SK-N-MC (cell line): Measurements from ENCODE around the gene ZKSCAN4.
A peak's percentile ranks its signal among the peaks of the same experiment; 100 is the strongest.

ENCODE experiments used
- DNase-seq: peaks from one replicate; pipeline ENCODE4 v3.0.0-alpha.2; 2011; ENCODE audit warnings: low read depth, low spot score
- H3K27ac ChIP-seq: fragments of 200-600 bp; sonication (generic); 2 replicates; pipeline ENCODE4 v1.5.1; 2016; ENCODE audit warnings: mixed run types
- H3K36me3 ChIP-seq: fragments of 200-600 bp; sonication (generic); 2 replicates; pipeline ENCODE4 v1.6.1; 2017; ENCODE audit warnings: antibody characterized with exemption, low read length, mixed read lengths; ENCODE audit not compliant: insufficient read depth
- H3K4me3 ChIP-seq: fragments of 200-600 bp; sonication (generic); 2 replicates; pipeline ENCODE4 v1.5.1; 2016
- H3K9ac ChIP-seq: fragments of 200-600 bp; sonication (generic); 2 replicates; pipeline ENCODE4 v1.8.0; 2017; ENCODE audit warnings: mixed run types, mixed read lengths; ENCODE audit not compliant: insufficient read length
- H3K9me3 ChIP-seq: fragments of 200-600 bp; sonication (generic); 2 replicates; pipeline ENCODE4 v1.6.1; 2017; ENCODE audit warnings: low read depth, mild to moderate bottlenecking, antibody characterized with exemption, low read length, moderate library complexity, mixed read lengths
- EZH2 ChIP-seq: fragments of 200-600 bp; sonication (generic); IDR thresholded peaks from one replicate; pipeline ENCODE4 v1.6.1; 2017; ENCODE audit warnings: antibody characterized with exemption
- FOXP2 ChIP-seq: optimal IDR thresholded peaks from 2 replicates; pipeline ENCODE3; 2011; ENCODE audit warnings: mild to moderate bottlenecking, moderate library complexity; ENCODE audit not compliant: insufficient read depth; ENCODE audit errors: extremely low read length, control extremely low read depth
- POLR2AphosphoS5 ChIP-seq: IDR thresholded peaks from 2 replicates; pipeline ENCODE4 v1.6.1; 2012; ENCODE audit warnings: mild to moderate bottlenecking, low read depth, low read length, borderline replicate concordance

The ZKSCAN4 gene

DNA sequence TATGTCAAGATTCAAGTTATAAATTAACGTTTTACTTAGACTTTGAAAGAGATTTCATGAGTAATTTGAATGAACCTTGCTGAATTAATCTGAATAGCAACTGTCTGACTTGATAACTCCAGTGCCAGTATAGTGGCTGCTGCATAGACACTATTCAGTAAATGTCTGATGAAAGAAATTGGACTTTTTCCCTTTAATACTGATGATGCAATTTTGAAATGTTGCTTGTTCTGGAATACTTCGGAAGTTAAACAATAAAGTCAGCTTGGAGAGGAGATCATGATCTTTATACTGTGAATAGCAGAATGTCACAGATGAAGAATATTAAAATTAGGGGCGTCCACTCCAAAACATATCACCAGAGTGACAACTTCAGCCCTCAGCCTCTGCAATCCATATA, 25.7 kb upstream of the ZKSCAN4 start:
- TF ChIP-seq POLR2AphosphoS5: no peak
- TF ChIP-seq FOXP2: no peak
- TF ChIP-seq EZH2: no peak
- no peak overlapping the region for H3K9ac ChIP-seq
- H3K36me3 ChIP-seq: peaks cover 41% of the 10 kb centered on the region
- H3K9me3 ChIP-seq: no peaks in the 10 kb centered on the region
- no peak overlapping the region for H3K4me3 ChIP-seq
- DNase-seq: no peak
- H3K27ac ChIP-seq: no peak overlapping the region

DNA sequence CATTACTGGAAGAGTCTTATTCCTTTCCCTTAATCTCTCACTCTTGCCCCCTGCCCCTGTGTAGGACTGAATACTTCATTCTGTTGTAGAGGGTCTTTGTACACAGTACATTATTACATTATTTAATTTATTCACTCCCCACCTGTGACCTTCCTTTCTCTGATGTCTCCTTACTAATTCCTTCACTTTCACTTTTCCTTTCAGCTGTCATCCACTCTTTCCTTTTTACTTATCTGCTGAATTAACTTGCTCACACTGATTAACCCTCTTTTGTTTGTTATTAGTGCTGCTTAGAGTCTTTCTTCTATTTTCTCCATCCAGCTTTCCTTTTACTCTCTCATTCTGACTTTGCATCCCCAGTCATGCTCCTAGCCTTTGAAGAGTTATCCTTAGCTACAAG, 22.8 kb upstream of the ZKSCAN4 start:
- H3K27ac ChIP-seq: no peak overlapping the region
- no peak for TF ChIP-seq FOXP2
- TF ChIP-seq EZH2: no peak
- no peak for TF ChIP-seq POLR2AphosphoS5
- DNase-seq: no peak
- no peaks in the 10 kb centered on the region for H3K9me3 ChIP-seq
- no peak overlapping the region for H3K4me3 ChIP-seq
- H3K9ac ChIP-seq: no peak overlapping the region
- H3K36me3 ChIP-seq: peaks cover 52% of the 10 kb centered on the region

DNA sequence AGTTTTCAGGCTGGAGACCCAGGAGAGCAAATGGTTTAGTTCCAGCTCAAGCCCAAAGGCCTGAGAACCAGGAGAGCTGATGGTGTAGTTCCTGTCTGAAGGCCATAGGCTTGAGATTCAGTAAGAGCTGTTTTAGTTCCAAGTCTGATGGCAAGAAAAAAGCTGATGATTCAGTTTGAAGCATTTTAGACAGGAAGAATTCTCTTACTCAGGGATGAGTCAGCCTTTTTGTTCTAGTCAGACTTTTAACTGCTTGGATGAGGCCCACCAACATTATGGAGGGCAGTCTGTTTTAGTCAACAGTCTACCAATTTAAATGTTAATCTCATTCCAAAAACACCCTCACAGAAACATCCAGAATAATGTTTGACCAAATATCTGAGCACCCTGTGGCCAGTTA, 17.4 kb upstream of the ZKSCAN4 start:
- H3K36me3 ChIP-seq: peaks cover 27% of the 10 kb centered on the region

DNA sequence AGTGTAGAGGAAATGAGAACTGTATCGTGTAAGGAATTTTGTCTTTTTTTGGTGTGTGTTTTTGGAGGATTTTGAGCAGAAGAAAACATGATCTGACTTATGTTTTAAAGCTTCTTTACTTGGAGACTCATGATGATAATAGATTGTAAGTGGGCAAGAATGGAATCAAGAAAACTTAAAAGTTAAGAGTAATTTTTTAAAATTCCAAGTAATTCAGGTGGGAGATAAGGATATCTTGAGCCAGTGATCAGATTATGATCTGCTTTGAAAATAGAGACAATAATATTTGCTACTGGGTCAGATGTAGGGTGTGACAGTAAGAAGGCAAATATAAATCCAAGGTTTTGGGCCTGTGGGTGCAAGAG, 15.6 kb upstream of the ZKSCAN4 start:
- no peak for TF ChIP-seq FOXP2
- no peak for TF ChIP-seq EZH2
- TF ChIP-seq POLR2AphosphoS5: no peak
- peak overlapping the region; percentile 89 for H3K4me3 ChIP-seq
- peak overlapping the region; percentile 85 for H3K9ac ChIP-seq
- no peak overlapping the region for H3K27ac ChIP-seq
- no peaks in the 10 kb centered on the region for H3K9me3 ChIP-seq
- no peak for DNase-seq
- peaks cover 11% of the 10 kb centered on the region for H3K36me3 ChIP-seq

More for the DNA sequence above, 17.4 kb upstream of the ZKSCAN4 start:
- DNase-seq: no peak
- H3K9me3 ChIP-seq: no peaks in the 10 kb centered on the region
- no peak overlapping the region for H3K4me3 ChIP-seq
- H3K27ac ChIP-seq: no peak overlapping the region; the same call in 1 of the 2 replicates
- H3K9ac ChIP-seq: no peak overlapping the region
- TF ChIP-seq POLR2AphosphoS5 (no peak), EZH2 (no peak), FOXP2 (no peak)

DNA sequence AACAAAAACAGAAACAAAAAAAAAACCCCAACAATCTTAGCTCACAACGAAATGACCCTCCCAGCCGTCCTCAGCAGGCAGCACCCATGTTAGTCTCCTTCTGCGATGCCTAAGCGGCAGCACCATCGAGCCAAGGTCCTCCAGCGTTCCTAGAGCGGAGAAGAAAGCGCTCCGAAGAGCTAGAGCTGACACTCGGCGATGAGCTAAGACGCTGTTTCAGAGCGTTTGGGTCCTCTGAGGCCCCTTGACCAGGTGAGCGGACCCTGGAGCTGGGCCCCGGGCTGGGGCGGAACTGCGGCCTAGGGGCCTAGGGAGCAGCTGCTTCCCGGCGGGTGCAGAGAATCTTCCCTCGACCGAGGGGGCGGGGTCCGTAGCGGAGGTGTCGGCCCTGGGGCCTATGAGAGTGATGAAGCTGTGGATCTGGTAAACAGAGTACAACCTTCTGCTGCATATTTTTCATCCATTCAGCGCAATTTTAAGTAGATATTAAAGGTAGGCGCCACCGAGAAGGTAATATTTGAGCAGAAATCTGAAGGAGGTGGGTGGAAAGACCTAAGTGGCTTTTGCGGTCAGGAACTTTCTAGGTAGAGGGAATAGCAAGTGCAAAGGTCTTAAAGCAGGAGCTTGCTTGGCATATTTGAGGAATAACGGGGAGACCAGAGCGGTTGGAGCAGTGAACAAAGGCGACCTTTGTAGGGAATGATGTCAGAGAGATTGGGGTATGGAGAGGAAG, 15.1 kb upstream of the ZKSCAN4 start, which contains the start of gene ZSCAN26:
Gene ZSCAN26 (plus strand): TSS at position 182 of the 733 bp plus-strand sequence. CDS start 4,777 bp downstream, outside the sequence.
- TF ChIP-seq POLR2AphosphoS5: peak; percentile 87
- no peak for TF ChIP-seq EZH2
- H3K27ac ChIP-seq: peak within 1 kb of the TSS; percentile 61; the same call in 1 of the 2 replicates
- no peaks in the 10 kb centered on the region for H3K9me3 ChIP-seq
- DNase-seq: peak; percentile 83
- peaks cover 5% of the 10 kb centered on the region; the same call in 1 of the 2 replicates for H3K36me3 ChIP-seq
- H3K9ac ChIP-seq: peak within 1 kb of the TSS; percentile 85
- H3K4me3 ChIP-seq: peak within 1 kb of the TSS; percentile 89

DNA sequence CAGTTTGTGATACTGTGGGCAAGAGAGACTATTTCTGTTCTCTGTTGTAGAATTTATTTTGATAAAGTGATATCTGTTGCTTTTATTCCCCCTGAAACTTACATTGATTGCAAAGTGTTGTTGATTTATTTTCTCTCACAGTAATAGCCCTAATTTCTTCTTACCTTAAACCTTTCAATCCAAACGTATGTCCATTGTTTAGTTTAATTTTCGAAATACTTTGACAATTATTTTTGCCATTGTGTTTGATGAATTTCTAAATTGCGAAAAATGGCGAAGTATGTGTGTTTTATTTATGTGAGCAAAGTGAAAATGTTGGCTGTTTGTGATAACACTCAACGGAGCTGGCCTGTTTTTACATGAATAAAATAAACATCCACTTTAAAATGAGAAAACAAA, 14.5 kb upstream of the ZKSCAN4 start:
- peak overlapping the region; percentile 61; the same call in 1 of the 2 replicates for H3K27ac ChIP-seq
- peak overlapping the region; percentile 85 for H3K9ac ChIP-seq
- no peaks in the 10 kb centered on the region for H3K9me3 ChIP-seq
- no peak for DNase-seq
- TF ChIP-seq FOXP2 (no peak), POLR2AphosphoS5 (no peak), EZH2 (no peak)
- H3K4me3 ChIP-seq: peak overlapping the region; percentile 89
- no peaks in the 10 kb centered on the region for H3K36me3 ChIP-seq

DNA sequence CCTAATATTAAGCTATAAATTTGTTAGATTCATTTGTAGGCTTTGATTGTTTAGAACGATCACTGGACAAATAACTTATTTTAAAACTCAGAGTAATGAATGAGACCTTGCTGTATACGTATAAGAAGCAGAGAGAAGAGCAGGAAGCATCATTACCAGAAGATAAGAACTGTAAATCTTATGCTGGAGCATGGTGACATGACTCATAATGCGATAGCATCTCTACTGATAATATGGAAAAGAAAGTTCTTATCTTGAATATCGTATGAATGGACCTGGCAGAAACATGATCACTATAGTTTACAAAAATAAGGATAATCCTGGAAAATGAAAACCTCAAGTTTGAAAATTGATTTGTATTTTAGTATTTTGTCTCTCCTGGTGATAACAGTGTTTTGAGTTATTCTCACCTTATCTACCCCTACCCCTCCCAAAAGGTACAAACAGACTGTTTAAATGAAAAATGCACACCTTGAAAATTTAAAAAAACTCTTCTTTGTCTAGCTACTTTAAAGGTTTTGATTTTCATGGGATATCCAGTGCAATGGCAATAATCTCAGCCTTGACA, 12.8 kb upstream of the ZKSCAN4 start:
- TF ChIP-seq POLR2AphosphoS5 (no peak), FOXP2 (no peak), EZH2 (no peak)
- no peaks in the 10 kb centered on the region for H3K36me3 ChIP-seq
- H3K9me3 ChIP-seq: no peaks in the 10 kb centered on the region

DNA sequence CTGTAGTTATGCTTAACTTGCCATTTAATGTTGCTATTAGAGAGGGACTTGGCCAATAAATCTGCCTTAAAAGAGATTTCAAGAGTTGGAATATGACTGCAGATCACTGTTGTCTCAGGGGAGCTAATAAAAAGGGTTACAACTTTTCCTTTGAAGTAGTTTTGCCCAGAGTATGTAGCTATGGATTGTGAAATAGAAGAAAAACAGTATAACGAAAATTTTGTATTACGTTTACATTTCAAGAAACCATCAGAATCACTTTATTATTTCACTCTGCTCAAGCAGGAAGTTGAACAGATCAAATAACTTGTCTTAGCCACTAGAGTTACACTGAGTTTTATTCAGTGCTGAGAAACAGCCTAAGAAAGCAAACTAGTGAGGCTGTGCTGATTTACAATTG, 11.9 kb upstream of the ZKSCAN4 start:
- TF ChIP-seq FOXP2: no peak
- TF ChIP-seq EZH2: no peak
- no peak for TF ChIP-seq POLR2AphosphoS5
- peak; percentile 45 for DNase-seq
- peak overlapping the region; percentile 63 for H3K4me3 ChIP-seq
- H3K9me3 ChIP-seq: no peaks in the 10 kb centered on the region
- H3K9ac ChIP-seq: peak overlapping the region; percentile 40
- H3K36me3 ChIP-seq: no peaks in the 10 kb centered on the region
- peak overlapping the region; percentile 85 for H3K27ac ChIP-seq

More for the DNA sequence above, 12.8 kb upstream of the ZKSCAN4 start:
- no peak overlapping the region for H3K4me3 ChIP-seq
- peak overlapping the region; percentile 85 for H3K27ac ChIP-seq
- no peak overlapping the region for H3K9ac ChIP-seq
- no peak for DNase-seq
